DND-41 (cell line): ENCODE measurements around the gene COMMD7.
A peak's percentile ranks its signal among the peaks of the same experiment; 100 is the strongest.

ENCODE experiments used
- ATAC-seq: fragments of 200-7000 bp; cut with Tn5 transposase; 3 replicates; pipeline ENCODE4 v1.9.1; 2021; ENCODE audit warnings: low read depth; ENCODE audit not compliant: insufficient read depth
- DNase-seq: peaks from one replicate; pipeline ENCODE4 v3.0.0-alpha.2; 2020
- H2AFZ ChIP-seq: 2 replicates; pipeline ENCODE4 v1.6.0; 2012; ENCODE audit warnings: low read depth, low read length
- H3K27ac ChIP-seq: 2 replicates; pipeline ENCODE4 v1.5.1; 2012; ENCODE audit warnings: low read length, inconsistent platforms
- H3K27me3 ChIP-seq: fragments of 200-600 bp; sonication (generic); 2 replicates; pipeline ENCODE4 v1.6.0; 2012; ENCODE audit warnings: low read length, mild to moderate bottlenecking, inconsistent platforms; ENCODE audit not compliant: insufficient read depth, poor library complexity
- H3K36me3 ChIP-seq: 2 replicates; pipeline ENCODE4 v1.5.1; 2012; ENCODE audit warnings: low read length, inconsistent platforms; ENCODE audit not compliant: insufficient read depth
- H3K4me1 ChIP-seq: 2 replicates; pipeline ENCODE4 v1.5.1; 2012; ENCODE audit warnings: mild to moderate bottlenecking, low read length; ENCODE audit not compliant: insufficient read depth
- H3K4me2 ChIP-seq: 2 replicates; pipeline ENCODE4 v1.6.0; 2012; ENCODE audit warnings: mild to moderate bottlenecking, moderate library complexity, low read length, inconsistent platforms; ENCODE audit not compliant: insufficient read depth
- H3K4me3 ChIP-seq, 2 experiments: fragments of 200-600 bp in 1 of 2; shearing (Covaris generic) in 1 of 2; 2 replicates each; pipeline ENCODE4 v1.5.1; 2012 to 2016; ENCODE audit warnings: inconsistent platforms in 2 of 2, low read length in 2 of 2, mild to moderate bottlenecking in 2 of 2, low read depth in 1 of 2, moderate library complexity in 1 of 2
- H3K79me2 ChIP-seq: 2 replicates; pipeline ENCODE4 v1.6.0; 2012; ENCODE audit warnings: low read length, inconsistent platforms; ENCODE audit not compliant: insufficient read depth
- H3K9ac ChIP-seq: 2 replicates; pipeline ENCODE4 v1.6.0; 2012; ENCODE audit warnings: low read depth, mild to moderate bottlenecking, inconsistent platforms, low read length, moderate library complexity
- H3K9me3 ChIP-seq: 2 replicates; pipeline ENCODE4 v1.5.1; 2012; ENCODE audit warnings: low read length, moderate library complexity, mild to moderate bottlenecking, inconsistent platforms; ENCODE audit not compliant: insufficient read depth, severe bottlenecking
- H4K20me1 ChIP-seq: 2 replicates; pipeline ENCODE4 v1.6.0; 2012; ENCODE audit warnings: low read length; ENCODE audit not compliant: insufficient read depth
- CTCF ChIP-seq: IDR thresholded peaks from 2 replicates; pipeline ENCODE4 v1.5.1; 2012; ENCODE audit warnings: borderline replicate concordance, low read length, moderate library complexity, mild to moderate bottlenecking; ENCODE audit not compliant: poor library complexity, severe bottlenecking; ENCODE audit errors: extremely low read depth
- EZH2 ChIP-seq: IDR thresholded peaks from 3 replicates; pipeline ENCODE4 v1.6.1; 2012; ENCODE audit warnings: borderline replicate concordance, low read depth, mild to moderate bottlenecking, moderate library complexity, low read length, inconsistent platforms; ENCODE audit not compliant: severe bottlenecking

Gene COMMD7

GRCh38 chr20:32655903-32656512 lies 87.3 kb downstream of the COMMD7 start:
- no peak for TF ChIP-seq EZH2
- TF ChIP-seq CTCF: no peak

GRCh38 chr20:32652739-32653526 lies 90.3 kb downstream of the COMMD7 start:
- Histone ChIP-seq H2AFZ (peak overlapping the region; percentile 78), H3K4me3 (peak overlapping the region in 1 of 2 experiments; percentile 25; a peak in 1 of 4 replicates), H3K27me3 (no peaks in the 10 kb centered on the region), H3K9ac (peak overlapping the region; percentile 18; the same call in 1 of the 2 replicates), H3K27ac (peak overlapping the region; percentile 60), H4K20me1 (no peaks in the 10 kb centered on the region), H3K9me3 (no peaks in the 10 kb centered on the region), H3K36me3 (no peaks in the 10 kb centered on the region), H3K4me1 (peaks cover 7% of the 10 kb centered on the region), H3K4me2 (peak overlapping the region; percentile 58), H3K79me2 (no peaks in the 10 kb centered on the region)
- TF ChIP-seq CTCF (peak; percentile 100), EZH2 (no peak)
- ATAC-seq: peak; percentile 99
- peak; percentile 90 for DNase-seq

More at GRCh38 chr20:32655903-32656512, 87.3 kb downstream of the COMMD7 start:
- no peak overlapping the region for H3K27ac ChIP-seq
- H3K36me3 ChIP-seq: no peaks in the 10 kb centered on the region
- no peak for ATAC-seq
- H3K79me2 ChIP-seq: no peaks in the 10 kb centered on the region
- no peaks in the 10 kb centered on the region for H4K20me1 ChIP-seq
- H3K9ac ChIP-seq: no peak overlapping the region
- H3K4me1 ChIP-seq: peaks cover 7% of the 10 kb centered on the region
- H3K4me3 ChIP-seq: no peak overlapping the region
- H3K27me3 ChIP-seq: no peaks in the 10 kb centered on the region
- no peak for DNase-seq
- no peak overlapping the region for H3K4me2 ChIP-seq
- peaks cover 5% of the 10 kb centered on the region for H3K9me3 ChIP-seq
- no peak overlapping the region for H2AFZ ChIP-seq
